Muscle of leg (tissue), 11 donors: ENCODE measurements around the gene DICER1. TPM values are rescaled to one million over a fixed set of nuclear protein-coding genes. Genes with fewer than 3 reads are reported as not detected.

Source experiments
- DNase-seq: peaks from one replicate; pipeline ENCODE4 v3.0.0; 2013
- H3K27ac ChIP-seq: one replicate; pipeline ENCODE4 v1.5.1; 2013; ENCODE audit warnings: mild to moderate bottlenecking, low read length, control low read depth
- H3K27me3 ChIP-seq: one replicate; pipeline ENCODE4 v1.6.1; 2013; ENCODE audit warnings: low read length; ENCODE audit not compliant: control insufficient read depth, insufficient read depth
- H3K36me3 ChIP-seq: one replicate; pipeline ENCODE4 v1.6.1; 2013; ENCODE audit warnings: low read length; ENCODE audit not compliant: control insufficient read depth, insufficient read depth
- H3K4me1 ChIP-seq: one replicate; pipeline ENCODE4 v1.6.1; 2013; ENCODE audit warnings: low read length; ENCODE audit not compliant: control insufficient read depth, insufficient read depth
- H3K4me3 ChIP-seq: one replicate; pipeline ENCODE4 v1.5.1; 2013; ENCODE audit warnings: low read length, control low read depth
- H3K9me3 ChIP-seq: replicated peaks from 2 replicates; pipeline ENCODE4 v1.6.1; 2013; ENCODE audit warnings: low read depth, low read length; ENCODE audit not compliant: control insufficient read depth
- WGBS: methylation state at CpG from one replicate; pipeline ENCODE4 v1.1.5; 2013; ENCODE audit warnings: missing lambda C conversion rate; ENCODE audit not compliant: insufficient coverage; 5-methylcytosine and 5-hydroxymethylcytosine counted together
- polyA plus RNA-seq, 8 donors: library from polyadenylated mRNA; unstranded; fragments of 120-200 nt; gene quantifications; one replicate each; pipeline versions ENCODE4 v1.2.1 to v1.2.3, GENCODE V29; 2013; ENCODE audit warnings: inconsistent platforms in 1 of 8, low replicate concordance in 1 of 8; ENCODE audit not compliant: insufficient read length in 8 of 8, insufficient read depth in 1 of 8
- total RNA-seq: library from RNA; stranded (reverse); fragments of 120-200 nt; gene quantifications from one replicate; pipeline ENCODE4 v1.2.4, GENCODE V29; 2013

The DICER1 gene
- total and polyA plus RNA-seq, 9 donors, result 24.6 to 48.9 (median 40.8) TPM

DNA sequence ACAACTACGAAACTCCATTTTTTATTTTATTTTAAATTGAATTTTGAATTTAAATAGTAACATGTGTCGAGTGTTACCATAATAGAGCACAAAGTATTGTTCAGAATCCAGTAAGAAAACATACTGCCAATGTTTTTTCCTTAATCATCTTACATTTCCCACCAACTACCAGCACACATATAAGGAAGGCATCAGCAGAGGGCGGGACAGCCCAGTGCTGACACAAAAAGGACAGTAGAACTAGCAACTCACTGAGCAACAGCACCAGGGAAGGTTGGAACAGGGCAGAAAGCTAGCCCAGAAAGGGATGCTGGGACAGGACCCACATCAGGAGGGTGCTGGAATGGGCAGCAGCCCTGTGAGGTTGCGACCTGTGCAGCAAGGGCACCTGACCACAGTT, 43.9 kb downstream of the DICER1 start:
- no peak for DNase-seq
- Histone ChIP-seq H3K27ac (no peak overlapping the region), H3K4me1 (peaks cover 2% of the 10 kb centered on the region), H3K36me3 (peaks cover 44% of the 10 kb centered on the region), H3K4me3 (no peak overlapping the region), H3K9me3 (no peaks in the 10 kb centered on the region), H3K27me3 (no peaks in the 10 kb centered on the region)
- 100% methylated on average over 2 of the region's 4 CpGs for WGBS

DNA sequence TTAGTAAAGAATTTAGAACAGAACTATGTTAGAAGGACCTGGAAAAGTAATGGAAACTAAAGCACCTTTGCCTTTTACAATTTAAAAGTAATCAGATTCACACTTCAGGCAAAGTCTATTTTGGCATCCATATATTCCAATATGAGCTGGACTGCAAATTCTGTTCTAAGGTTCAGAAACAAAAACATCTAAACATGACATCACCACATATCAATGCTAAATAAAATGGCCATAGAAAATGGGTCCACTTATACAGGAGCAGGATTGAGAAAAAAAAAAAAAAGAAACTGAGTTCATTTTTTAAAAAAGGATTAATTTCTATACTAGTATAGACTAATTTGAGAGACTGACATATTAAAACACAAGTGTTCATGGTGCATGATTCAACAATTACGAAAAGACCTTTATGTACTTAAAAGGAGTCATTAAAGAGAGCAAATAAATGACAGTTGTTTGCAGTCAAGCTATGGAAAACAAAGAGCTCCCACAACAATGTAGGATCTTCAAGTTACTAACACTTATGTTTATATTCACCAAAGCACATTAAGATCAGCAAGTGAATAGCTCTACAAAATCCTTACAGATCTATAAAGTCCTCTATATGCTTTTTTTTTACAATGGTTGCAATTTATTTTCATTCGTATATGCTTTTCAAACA, 45.7 kb downstream of the DICER1 start:
- no peak overlapping the region for H3K4me3 ChIP-seq
- no peak for DNase-seq
- 92% methylated on average over 1 of the region's 2 CpGs for WGBS
- H3K27me3 ChIP-seq, result no peaks in the 10 kb centered on the region
- no peaks in the 10 kb centered on the region for H3K9me3 ChIP-seq
- H3K27ac ChIP-seq, result no peak overlapping the region
- H3K36me3 ChIP-seq, result peaks cover 51% of the 10 kb centered on the region
- no peaks in the 10 kb centered on the region for H3K4me1 ChIP-seq

DNA sequence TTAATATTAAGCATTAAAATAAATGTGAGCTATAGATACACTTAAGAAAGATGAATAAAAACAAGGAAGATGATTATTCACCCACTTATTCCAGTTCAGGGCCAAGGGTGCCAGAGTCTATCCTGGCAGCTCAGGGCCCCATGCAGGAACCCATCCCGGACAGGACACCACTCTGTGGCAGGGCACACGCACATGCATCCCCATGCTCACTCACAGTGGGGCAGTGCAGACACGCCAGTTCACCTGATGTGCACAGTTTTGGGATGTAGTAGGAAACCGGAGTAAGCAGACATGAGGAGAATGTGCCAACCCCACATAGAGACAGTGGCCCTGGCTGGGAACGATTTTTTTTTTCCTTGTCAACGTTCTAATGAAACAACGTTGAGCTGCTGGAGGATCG, 47.2 kb downstream of the DICER1 start:
- H3K27me3 ChIP-seq, result no peaks in the 10 kb centered on the region
- no peak for DNase-seq
- 57% methylated on average over 1 of the region's 8 CpGs for WGBS
- H3K4me3 ChIP-seq, result no peak overlapping the region
- H3K4me1 ChIP-seq, result no peaks in the 10 kb centered on the region
- peaks cover 46% of the 10 kb centered on the region for H3K36me3 ChIP-seq
- no peaks in the 10 kb centered on the region for H3K9me3 ChIP-seq
- no peak overlapping the region for H3K27ac ChIP-seq

DNA sequence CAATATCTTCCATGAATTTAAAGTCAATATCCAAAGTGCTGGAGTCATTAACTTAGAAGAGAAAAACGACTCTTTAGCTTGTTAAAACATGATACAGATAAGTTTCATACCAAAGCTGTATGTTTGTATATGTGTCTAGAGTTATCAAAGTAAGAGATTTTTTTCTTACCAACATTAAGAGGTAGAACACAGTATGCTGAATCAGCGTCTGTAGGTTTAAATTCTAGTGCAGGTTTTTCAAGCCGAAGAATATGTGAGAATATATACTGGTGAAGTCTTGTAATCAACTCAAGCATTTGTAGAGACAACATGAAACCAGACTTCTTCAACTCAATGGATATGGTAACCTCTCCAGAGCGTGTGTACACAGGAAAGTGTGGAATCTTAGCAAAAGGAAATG, 49.6 kb downstream of the DICER1 start:
- peaks cover 56% of the 10 kb centered on the region for H3K36me3 ChIP-seq
- no CpG with 5 or more reads among the region's 4 CpGs for WGBS
- H3K27ac ChIP-seq, result no peak overlapping the region

DNA sequence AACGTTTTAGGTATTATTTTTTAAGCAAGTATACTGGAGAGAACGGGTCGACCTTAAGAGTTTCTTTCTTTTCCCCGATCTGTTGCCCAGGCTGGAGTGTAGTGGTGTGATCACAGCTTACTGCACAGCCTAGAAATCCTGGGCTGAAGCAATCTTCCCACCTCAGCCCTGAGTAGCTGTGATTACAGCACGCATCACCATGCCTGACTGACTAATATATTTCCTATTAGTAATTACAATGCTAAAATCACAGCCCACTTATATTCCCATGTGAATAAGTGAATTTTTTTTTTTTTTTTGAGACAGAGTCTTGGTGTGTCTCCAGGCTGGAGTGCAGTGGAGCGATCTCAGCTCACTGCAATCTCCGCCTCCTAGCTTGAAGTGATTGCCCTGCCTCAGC, 50.4 kb downstream of the DICER1 start:
- peaks cover 63% of the 10 kb centered on the region for H3K36me3 ChIP-seq
- no peak overlapping the region for H3K4me3 ChIP-seq
- no peaks in the 10 kb centered on the region for H3K4me1 ChIP-seq
- H3K9me3 ChIP-seq, result no peaks in the 10 kb centered on the region
- no peak for DNase-seq
- WGBS, result 100% methylated on average over 1 of the region's 7 CpGs
- H3K27ac ChIP-seq, result no peak overlapping the region
- no peaks in the 10 kb centered on the region for H3K27me3 ChIP-seq

More for the DNA sequence above, 49.6 kb downstream of the DICER1 start:
- H3K4me3 ChIP-seq, result no peak overlapping the region
- DNase-seq, result no peak
- H3K27me3 ChIP-seq, result no peaks in the 10 kb centered on the region
- no peaks in the 10 kb centered on the region for H3K9me3 ChIP-seq
- H3K4me1 ChIP-seq, result no peaks in the 10 kb centered on the region

DNA sequence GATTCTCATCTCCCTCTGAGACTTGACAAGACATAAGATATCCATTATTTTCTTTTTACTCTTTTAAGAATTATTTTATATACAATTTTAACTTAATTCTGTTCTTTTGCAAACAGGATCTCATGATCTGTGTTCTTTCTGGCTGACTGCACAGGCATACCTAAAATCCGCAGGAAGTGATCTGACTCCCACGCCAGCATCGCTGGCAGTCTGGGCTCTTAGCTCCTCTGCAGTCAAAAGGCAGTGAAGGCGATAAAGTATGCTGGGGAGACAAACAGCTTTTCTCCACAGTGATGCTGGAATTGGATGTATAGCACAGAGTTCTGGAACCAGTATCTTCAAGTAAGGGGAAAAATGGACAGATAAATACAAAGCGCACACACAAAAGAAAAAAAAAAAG, 52.4 kb downstream of the DICER1 start:
- Histone ChIP-seq H3K4me3 (no peak overlapping the region), H3K27ac (no peak overlapping the region), H3K9me3 (no peaks in the 10 kb centered on the region), H3K4me1 (no peaks in the 10 kb centered on the region), H3K36me3 (peaks cover 63% of the 10 kb centered on the region), H3K27me3 (no peaks in the 10 kb centered on the region)
- WGBS, result 64% methylated on average over 3 of the region's 5 CpGs
- DNase-seq, result peak; percentile 49

DNA sequence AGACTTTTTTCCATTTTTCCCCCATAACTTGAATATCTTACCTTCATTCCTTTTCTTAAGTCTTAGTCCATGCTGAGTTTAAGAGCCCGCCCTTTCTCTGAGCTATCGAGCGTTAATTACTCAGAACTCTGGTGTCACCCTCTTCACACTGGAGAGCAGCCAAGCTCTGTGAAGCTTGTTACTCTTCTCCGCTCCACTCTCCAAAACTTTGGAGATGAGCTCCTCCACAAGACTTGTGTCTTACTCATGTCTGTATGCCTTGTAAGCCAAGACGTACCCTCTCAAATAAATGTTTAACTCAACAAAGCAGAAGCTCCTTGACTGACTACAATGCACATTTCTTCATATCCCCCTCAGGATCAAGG, 54.7 kb downstream of the DICER1 start:
- 92% methylated on average over 5 of the region's 5 CpGs for WGBS
- Histone ChIP-seq H3K4me3 (no peak overlapping the region), H3K27ac (no peak overlapping the region), H3K4me1 (no peaks in the 10 kb centered on the region), H3K27me3 (no peaks in the 10 kb centered on the region), H3K36me3 (peaks cover 50% of the 10 kb centered on the region), H3K9me3 (no peaks in the 10 kb centered on the region)
- DNase-seq, result no peak

DNA sequence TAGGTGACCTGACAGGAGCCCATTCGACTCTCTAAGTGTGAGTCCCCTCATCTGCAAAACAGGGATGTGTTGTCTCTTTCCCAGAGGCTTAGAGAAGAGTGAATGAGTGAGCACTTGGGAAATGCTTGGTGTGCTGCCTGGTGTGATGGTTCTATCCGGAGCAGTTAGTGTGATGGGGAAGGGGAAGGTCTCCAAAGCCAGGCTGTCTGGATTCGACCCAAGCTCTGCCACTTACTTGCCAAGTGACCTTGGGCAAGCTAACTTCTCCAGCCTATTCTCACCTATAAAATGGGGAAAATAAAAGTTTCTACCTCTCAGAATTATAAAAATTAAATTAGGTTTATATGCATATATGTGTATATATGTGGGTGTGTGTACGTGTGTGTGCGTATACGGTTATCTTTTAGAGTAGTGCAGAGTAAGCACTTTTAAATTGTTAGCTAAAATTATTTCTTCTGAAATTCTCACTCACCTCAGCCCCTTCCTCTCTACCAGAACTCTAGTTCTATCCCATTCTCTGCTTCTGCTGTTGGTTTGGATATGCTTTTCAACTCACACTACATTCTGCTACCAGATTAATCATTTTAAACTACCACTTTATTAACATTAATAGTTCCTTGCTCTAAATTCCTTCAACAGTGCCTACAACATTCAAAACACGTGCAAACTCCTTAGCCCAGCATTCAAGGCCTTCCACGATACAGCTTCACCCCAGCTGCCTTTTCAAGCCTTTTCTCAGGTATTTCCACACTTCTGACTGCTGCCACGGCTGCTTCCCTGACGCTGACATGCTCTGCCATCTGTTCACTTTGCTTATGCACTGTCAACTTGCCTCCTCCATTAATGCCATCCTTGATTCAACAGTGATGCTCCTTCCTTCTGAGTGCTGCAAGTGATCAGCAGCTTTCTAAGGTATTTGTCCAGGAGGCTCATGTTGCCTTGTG, 55.3 kb downstream of the DICER1 start:
- H3K9me3 ChIP-seq, result no peaks in the 10 kb centered on the region
- no peak overlapping the region for H3K4me3 ChIP-seq
- H3K27ac ChIP-seq, result no peak overlapping the region
- no peaks in the 10 kb centered on the region for H3K4me1 ChIP-seq
- 82% methylated on average over 5 of the region's 10 CpGs for WGBS
- DNase-seq, result no peak
- no peaks in the 10 kb centered on the region for H3K27me3 ChIP-seq
- peaks cover 45% of the 10 kb centered on the region for H3K36me3 ChIP-seq

DNA sequence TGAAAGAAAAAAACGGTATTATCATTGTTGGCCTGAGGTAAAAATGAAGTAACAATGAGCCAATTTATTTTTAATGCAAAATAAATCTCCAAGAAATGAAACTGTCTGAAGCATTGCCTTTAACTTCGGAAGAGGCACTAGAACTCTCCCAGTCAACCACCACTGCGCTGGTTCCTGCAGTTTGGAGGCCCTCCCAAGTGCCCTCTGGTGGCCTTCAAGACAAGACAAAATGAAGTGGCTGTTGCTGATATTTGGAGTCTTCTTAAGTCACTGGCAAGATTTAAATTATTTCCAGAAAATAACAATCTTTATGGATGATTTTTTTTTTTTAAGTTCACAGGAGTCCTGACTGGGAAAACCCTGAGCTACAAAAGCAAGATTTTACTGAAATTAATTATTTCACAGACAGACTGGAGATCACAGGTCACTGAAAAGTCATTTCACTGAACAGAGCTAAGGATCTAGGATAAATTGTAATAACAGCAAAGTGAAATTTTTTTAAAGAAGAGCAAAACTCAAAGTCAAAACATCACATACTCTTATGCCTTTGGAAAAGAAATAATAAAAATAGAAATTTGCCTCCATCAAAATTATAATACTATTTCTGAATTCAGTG, 58.2 kb downstream of the DICER1 start:
- no peaks in the 10 kb centered on the region for H3K9me3 ChIP-seq
- peak; percentile 88 for DNase-seq
- WGBS, result no CpG with 5 or more reads among the region's 3 CpGs
- H3K27ac ChIP-seq, result no peak overlapping the region
- H3K27me3 ChIP-seq, result no peaks in the 10 kb centered on the region
- no peak overlapping the region for H3K4me3 ChIP-seq
- peaks cover 50% of the 10 kb centered on the region for H3K36me3 ChIP-seq
- no peaks in the 10 kb centered on the region for H3K4me1 ChIP-seq

DNA sequence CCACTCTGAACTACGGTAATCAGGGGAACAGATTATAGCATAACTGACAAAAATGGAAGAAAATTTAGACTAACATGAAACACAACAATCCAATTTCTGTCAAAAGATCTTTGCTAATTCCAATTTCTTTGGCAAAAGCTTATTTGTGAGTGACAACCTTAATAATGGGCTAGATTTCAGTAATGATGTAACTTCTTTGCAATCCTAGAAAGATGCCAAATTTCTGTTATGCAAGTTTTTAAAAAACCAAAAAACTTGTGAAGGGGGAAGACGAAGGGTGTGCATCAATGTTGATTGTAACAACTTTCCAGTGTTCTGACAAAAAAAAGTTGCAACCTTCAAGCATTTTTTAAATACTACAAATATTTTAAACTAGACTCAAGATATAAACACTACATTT, 59.9 kb downstream of the DICER1 start:
- no peaks in the 10 kb centered on the region for H3K9me3 ChIP-seq
- H3K27me3 ChIP-seq, result no peaks in the 10 kb centered on the region
- WGBS, result no CpG with 5 or more reads among the region's 2 CpGs
- H3K4me1 ChIP-seq, result peaks cover 3% of the 10 kb centered on the region
- H3K4me3 ChIP-seq, result no peak overlapping the region
- H3K36me3 ChIP-seq, result peaks cover 48% of the 10 kb centered on the region
- H3K27ac ChIP-seq, result no peak overlapping the region
- peak; percentile 36 for DNase-seq
